ENCODE results near the gene HEPN1. TPM values are rescaled to one million over a fixed set of nuclear protein-coding genes. Genes with fewer than 3 reads are reported as not detected.

Gene HEPN1
- total and polyA plus RNA-seq, 9 of the 15 experiments (the other 6 are each of a cell fraction or from before 2014, with no cell fraction given): not detected

DNA sequence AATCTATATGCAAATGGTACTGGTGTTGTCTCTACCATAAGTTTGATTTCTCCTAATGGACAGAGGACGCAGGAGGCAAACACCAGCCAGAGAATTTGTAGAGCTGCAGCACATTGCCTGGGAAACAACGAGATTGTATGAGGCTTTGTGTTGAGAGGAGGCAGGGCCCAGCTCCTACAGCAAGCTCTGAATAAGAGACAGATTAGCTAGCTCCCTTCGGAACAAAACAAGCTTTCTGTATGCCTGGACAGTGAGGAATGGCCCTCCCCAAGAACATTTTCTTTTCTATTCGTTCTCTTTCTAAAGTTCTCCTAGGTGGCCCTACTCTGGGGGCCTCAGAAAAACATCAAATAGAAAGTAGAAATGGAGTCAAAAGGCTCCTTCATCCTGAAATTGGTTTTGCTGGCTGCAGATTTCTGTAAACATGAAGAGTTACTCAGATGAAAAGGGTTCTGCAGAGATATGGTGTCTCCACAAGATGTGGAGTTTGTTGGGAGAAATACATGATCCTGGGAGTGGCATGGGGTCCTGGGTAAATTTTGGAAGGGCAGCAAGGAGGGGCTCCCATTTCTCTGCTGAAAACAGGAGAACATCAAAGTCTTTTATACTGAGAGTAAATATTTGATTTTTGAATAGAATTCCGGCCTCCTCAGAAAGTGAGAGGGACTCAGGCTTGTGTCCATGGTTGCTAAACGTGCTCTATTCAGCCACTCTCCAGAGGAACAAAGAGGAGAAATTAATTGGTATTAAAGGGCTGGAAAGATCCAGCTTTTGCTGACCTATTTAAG is 23.6 kb downstream of the HEPN1 start (continued):
- TF ChIP-seq, protein P1, sequence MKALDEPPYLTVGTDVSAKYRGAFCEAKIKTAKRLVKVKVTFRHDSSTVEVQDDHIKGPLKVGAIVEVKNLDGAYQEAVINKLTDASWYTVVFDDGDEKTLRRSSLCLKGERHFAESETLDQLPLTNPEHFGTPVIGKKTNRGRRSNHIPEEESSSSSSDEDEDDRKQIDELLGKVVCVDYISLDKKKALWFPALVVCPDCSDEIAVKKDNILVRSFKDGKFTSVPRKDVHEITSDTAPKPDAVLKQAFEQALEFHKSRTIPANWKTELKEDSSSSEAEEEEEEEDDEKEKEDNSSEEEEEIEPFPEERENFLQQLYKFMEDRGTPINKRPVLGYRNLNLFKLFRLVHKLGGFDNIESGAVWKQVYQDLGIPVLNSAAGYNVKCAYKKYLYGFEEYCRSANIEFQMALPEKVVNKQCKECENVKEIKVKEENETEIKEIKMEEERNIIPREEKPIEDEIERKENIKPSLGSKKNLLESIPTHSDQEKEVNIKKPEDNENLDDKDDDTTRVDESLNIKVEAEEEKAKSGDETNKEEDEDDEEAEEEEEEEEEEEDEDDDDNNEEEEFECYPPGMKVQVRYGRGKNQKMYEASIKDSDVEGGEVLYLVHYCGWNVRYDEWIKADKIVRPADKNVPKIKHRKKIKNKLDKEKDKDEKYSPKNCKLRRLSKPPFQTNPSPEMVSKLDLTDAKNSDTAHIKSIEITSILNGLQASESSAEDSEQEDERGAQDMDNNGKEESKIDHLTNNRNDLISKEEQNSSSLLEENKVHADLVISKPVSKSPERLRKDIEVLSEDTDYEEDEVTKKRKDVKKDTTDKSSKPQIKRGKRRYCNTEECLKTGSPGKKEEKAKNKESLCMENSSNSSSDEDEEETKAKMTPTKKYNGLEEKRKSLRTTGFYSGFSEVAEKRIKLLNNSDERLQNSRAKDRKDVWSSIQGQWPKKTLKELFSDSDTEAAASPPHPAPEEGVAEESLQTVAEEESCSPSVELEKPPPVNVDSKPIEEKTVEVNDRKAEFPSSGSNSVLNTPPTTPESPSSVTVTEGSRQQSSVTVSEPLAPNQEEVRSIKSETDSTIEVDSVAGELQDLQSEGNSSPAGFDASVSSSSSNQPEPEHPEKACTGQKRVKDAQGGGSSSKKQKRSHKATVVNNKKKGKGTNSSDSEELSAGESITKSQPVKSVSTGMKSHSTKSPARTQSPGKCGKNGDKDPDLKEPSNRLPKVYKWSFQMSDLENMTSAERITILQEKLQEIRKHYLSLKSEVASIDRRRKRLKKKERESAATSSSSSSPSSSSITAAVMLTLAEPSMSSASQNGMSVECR (CRISPR knock-in tag; IDR thresholded peaks at IDR 0.05): no peak
- no peak for TF ChIP-seq ZC3H8 (IDR thresholded peaks at IDR 0.05)
- no peak for TF ChIP-seq HNRNPL (IDR thresholded peaks at IDR 0.05; ENCODE audit: low read depth, low read length)
- TF ChIP-seq DMBX1 (CRISPR knock-in tag; IDR thresholded peaks at IDR 0.05; ENCODE audit: borderline replicate concordance): no peak
- TF ChIP-seq, protein P2, sequence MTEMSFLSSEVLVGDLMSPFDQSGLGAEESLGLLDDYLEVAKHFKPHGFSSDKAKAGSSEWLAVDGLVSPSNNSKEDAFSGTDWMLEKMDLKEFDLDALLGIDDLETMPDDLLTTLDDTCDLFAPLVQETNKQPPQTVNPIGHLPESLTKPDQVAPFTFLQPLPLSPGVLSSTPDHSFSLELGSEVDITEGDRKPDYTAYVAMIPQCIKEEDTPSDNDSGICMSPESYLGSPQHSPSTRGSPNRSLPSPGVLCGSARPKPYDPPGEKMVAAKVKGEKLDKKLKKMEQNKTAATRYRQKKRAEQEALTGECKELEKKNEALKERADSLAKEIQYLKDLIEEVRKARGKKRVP (CRISPR knock-in tag; IDR thresholded peaks at IDR 0.05): no peak
- TF ChIP-seq KDM5B (IDR thresholded peaks at IDR 0.05; ENCODE audit: insufficient replicate concordance, low read depth, low read length): no peak

Data from K562 (cell line).